NCI-H82 treated with DMSO at 0.1 percent for 48 hours (cell line): ENCODE data around the gene DENND1B.
A peak's percentile ranks its signal among the peaks of the same experiment; 100 is the strongest.
"Not testable (repeated sequence)": the region's sequence is repeated elsewhere in the genome, so short reads cannot be mapped to it uniquely, and the experiment has no call there.

Source experiments
- DNase-seq: peaks from one replicate; lab custom pipeline; 2025; ENCODE audit not compliant: unreplicated experiment; lab: John Stamatoyannopoulos, UW

The DENND1B gene

GRCh38 chr1:197572169-197572568 is 203.1 kb downstream of the DENND1B start:
- no peak for DNase-seq

- DNase-seq, result no peak
Observed at GRCh38 chr1:197567442-197567841, 207.8 kb downstream of the DENND1B start.

DNA sequence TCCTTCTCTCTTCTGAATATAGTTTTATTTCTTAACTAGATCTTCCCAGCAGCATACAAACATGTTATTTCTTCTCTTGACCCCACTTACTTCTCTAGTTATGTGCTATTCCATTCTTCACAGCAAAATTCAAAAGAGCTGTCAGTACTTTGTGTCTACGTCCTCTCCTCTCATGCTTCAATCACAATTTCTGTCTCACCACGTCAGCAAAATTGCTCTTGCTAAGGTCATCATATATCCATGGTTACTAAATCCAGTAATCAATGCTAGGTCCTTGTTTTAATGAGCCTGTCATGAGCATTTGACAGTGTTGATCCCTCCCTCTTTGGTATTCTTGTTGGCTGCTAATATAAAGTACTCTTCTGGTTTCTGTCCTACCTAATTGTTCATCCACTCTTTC is 214.2 kb downstream of the DENND1B start:
- DNase-seq, result no peak

GRCh38 chr1:197559655-197560054 is 215.6 kb downstream of the DENND1B start:
- no peak for DNase-seq

- no peak for DNase-seq
Observed at GRCh38 chr1:197559244-197559643, 216.0 kb downstream of the DENND1B start.

GRCh38 chr1:197557302-197557701 is 218.0 kb downstream of the DENND1B start:
- no peak for DNase-seq

GRCh38 chr1:197553281-197553680 is 222.0 kb downstream of the DENND1B start:
- no peak for DNase-seq

DNA sequence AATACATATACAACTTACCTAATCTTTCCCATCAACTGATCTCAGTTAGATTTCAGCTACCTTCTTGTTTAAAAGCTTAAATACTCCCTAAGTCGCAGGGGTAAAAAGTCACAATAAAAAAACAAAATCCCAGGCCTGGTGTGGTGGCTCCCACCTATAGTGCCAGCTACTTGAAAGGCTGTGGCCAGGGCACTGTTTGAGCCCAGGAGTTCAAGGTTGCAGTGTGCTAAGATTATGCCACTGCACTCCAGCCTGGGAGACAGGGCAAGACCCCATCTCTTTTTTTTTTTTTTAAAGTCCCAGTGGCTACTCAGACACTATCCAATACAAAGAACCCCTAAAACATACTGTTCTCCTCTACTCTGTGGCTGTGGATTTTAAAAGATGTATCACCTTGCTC is 228.3 kb downstream of the DENND1B start:
- no peak for DNase-seq

DNA sequence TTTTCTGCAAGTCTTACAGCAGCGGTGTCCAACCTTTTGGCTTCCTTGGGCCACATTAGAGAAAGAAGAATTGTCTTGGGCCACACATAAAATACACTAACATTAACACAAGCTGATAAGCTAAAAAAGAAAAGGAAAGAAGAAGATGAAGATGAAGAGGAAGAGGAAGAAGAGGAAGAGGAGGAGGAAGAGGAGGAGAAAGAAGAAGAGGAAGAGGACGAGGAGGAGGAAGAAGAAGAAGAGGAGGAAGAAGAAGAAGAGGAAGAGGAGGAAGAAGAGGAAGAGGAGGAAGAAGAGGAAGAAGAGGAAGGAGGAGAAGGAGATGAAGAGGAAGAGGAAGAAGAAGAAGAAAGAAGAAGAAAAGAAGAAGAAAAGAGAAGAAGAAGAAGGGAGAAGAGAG is 230.7 kb downstream of the DENND1B start:
- no peak for DNase-seq

DNA sequence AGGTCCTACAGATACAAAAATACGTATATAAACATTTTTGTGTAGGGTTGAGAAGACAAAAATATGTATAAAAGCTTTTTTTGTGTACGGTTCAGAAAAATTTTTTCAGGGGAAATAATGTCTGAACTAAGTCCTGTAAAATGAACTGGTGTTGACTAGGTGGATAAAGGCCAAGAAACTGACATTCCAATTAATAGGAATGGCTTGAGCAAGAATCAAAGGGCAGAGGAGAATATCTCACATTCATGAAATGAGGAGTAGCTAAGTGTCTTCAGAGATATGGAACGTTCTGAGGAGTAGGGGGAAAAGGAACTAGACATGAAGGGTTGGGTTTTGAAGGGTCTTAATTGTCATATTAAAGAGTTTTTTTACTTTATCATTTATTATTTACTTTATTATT is 231.2 kb downstream of the DENND1B start:
- no peak for DNase-seq

- DNase-seq, result no peak
Observed at GRCh38 chr1:197541411-197541810, 233.9 kb downstream of the DENND1B start.

DNA sequence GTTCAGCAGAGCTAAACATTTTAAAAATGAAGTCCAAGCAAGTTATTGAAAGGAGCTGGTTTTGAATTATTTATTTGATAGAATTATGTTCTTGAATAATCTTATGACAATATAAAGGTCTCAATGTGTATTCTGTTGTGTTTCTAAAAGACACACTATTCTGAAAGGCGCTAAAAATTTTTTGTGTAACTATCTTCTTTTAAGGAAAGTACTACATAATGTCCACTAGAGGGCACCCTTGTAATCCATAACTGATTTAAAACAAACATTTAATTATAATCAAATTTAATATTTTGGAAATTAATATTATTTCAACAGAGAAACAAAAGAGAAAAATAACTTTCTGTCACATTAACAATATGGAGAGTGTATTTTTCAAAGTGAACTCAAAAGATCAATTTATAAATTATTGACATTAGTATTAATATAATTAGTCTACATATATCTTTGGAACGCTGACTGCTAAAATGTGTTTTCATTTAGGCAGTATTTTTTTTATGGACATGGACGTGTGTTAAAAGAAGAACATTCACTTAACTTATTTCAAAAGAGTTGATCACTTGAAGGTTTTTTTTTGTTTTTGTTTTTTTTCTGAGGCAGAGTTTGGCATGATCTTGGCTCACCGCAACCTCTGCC is 248.4 kb downstream of the DENND1B start:
- peak; percentile 45 for DNase-seq

- DNase-seq, result peak; percentile 16
Observed at GRCh38 chr1:197521118-197521739, 254.1 kb downstream of the DENND1B start.

DNA sequence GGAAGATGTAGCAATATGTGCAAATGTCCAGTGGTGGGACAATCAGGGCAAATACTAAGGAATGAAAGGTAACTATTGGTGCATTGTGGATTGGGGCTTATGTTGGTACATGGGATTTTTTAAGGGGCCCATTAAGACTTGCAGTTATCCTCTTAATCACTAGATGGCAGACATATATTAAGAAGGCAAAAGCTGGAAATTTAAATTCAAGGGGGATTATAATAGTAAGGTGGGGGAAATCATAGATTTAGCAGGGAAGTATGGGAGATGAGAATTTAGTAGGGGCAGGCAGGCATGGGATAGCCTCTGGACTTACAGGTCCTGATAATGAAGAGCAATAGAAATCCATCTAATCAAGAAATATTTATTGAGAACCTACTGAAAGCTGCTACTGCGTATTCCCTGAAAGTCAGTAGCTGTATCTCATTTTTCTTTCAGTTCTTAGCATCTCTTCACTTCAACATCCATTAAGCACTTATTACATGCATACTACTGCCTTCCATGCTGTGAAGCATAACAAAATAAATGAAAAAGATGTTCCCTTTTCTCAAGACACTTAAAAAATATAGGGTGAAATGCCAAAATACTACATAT is 255.4 kb downstream of the DENND1B start:
- peak; percentile 7 for DNase-seq

- no peak for DNase-seq
Observed at GRCh38 chr1:197515421-197515820, 259.9 kb downstream of the DENND1B start.

DNA sequence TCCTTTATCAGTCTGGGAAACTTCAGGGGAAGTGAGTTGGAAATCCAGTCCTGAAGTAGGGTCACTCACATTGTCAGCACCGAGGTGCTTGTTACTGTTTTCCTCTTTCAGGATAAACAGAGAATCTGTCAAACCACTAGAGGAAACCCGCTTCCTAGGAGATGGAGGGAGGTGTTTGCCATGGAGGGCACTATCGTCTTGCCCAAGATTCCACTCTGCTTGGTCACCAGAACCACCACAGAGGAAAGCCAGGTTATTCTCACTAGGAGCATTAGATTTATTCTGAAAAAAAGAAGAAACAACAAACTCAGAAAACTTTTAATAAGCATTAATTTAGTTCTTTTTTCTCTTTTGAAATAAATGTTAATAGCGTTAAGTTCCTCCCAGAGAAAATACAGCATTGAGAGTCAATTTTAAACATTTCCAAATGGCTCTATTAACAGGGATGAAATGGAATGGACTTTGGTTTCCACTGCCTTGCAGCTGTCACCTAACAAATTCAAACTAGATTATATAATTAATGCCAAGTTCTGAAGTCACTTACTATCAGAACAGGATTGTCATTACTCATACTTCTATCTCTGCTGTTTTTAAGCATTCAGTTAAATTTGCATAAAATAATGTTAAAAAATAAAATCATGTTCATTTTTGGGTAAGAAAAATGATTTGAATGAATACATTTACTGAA is 264.4 kb downstream of the DENND1B start:
- DNase-seq, result no peak

GRCh38 chr1:197496722-197497121 is 278.6 kb downstream of the DENND1B start:
- DNase-seq, result no peak

- not testable (repeated sequence) for DNase-seq
Observed at GRCh38 chr1:197491505-197491904, 283.8 kb downstream of the DENND1B start.

GRCh38 chr1:197486946-197487345 is 288.3 kb downstream of the DENND1B start:
- no peak for DNase-seq

DNA sequence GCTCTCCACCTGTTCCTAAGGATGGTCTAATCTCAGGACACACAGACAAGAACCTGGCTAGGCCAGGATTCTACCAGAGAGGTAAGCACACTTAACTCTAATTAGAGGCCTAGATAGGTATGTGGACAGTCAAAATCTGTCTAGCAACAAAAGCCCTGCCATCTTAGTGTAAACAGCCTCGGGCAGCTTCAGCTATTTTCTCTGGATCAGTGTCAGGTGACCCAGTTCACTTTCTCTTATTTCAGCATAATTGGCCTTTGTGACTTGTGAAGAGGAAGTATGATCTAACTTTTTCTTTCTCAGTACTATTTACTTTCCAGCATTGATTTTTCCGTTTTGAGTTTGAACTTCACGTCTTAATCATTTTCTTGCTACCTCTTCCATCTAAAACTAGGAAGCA is 289.5 kb downstream of the DENND1B start:
- no peak for DNase-seq

DNA sequence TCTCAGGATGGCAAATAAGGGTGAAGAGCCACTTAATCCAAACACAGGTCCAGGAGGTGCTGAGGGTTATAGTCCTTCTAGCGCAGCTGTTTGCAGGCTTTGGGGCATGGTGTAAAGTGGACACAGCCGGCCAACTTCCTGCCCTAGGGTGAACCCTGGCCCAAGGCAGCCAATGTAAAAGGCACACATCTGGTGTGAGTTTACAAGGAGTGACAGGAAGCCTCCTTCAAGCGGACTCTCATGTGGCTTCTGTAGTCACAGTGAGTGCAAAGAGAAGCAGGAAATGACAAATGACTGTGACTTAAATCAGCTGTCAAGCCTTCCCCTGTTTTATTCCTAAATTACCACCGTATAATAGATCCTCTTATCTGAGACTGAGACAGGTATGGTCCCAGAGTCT is 294.2 kb downstream of the DENND1B start:
- no peak for DNase-seq

DNA sequence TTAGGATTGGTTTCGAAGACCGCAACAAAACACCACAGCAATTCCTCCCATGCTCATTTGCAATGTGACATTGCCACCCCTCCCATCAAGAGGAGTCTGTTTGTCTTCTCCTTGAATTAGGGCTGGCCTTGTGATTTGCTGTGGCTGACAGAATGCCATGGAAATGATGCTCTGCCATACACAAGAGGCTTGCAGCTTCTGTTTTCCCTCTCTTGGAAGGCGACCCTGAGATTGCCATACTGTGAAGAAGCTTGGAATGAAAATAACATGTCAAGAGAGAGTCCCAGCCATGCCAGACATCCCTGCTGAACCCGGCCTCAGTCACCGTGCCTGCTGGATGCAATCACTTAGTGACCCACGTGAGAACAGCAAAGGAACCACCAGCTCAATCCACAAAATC is 294.8 kb downstream of the DENND1B start:
- DNase-seq, result no peak
